G401 (cell line): ENCODE measurements around the gene CDC34. TPM values are rescaled to one million over a fixed set of nuclear protein-coding genes. Genes with fewer than 3 reads are reported as not detected.

Source experiments
- DNase-seq: peaks from one replicate; pipeline ENCODE4 v3.0.0-alpha.2; 2015; ENCODE audit warnings: low spot score
- in situ Hi-C: cut with HindIII; loops from 2 replicates; pipeline ENCODE4 v1.10.0; 2016; ENCODE audit warnings: low sequenced_read_pairs, mixed read lengths
- total RNA-seq: library from RNA; depleted of rRNA; stranded (reverse); fragments of >200 nt; shearing (Covaris generic); gene quantifications from 2 replicates; pipeline ENCODE4 v1.2.3, GENCODE V29; 2014

The CDC34 gene
- total RNA-seq, 1 experiment from 2014 or later = 178 TPM

DNA sequence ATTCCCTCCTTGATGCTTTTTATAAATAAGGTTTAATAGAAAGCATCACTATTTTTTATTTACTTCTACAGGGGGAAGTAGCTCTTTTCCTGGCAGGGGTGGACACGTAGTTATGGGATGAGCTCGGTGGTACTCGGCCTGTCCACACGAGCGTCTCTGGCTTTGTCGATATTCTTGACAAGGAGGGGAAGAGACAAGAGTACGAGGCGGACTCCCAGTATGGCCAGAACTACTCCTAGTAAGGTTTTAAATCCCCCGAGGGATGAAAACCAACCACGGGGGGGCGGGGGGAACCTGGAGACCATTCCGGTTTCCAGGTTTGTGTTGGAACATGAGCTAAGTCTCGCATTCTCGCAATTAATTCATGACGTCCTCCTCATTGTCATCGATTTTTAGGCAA, 35.3 kb downstream of the CDC34 start:
- in situ Hi-C loops = no loop called here
- no peak for DNase-seq

DNA sequence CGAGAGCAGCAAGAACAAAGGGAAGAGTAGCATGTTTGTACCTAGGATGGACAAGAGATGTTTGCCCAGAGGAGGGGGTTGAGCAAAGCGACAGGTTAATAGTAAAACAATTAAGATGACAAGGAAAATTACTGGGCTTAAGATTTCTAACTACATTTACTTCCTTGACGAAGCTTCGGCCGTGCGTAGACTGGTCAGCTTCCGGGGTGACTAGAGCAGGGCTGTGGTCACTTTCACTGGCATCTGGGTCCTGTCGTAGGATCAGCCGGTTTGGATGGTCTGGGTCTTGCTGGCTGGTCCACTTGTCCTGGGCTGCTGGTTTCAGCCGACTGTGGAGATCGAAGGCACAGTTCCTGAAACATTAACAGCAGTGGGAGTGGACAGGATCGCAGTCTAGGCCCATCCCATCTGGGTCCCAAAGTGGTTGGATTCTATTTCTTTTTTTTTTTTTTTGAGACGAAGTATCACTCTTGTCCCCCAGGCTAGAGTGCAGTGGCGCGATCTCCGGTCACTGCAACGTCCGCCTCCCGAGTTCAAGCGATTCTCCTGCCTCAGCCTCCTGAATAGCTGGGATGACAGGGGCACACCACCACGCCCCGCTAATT, 35.8 kb downstream of the CDC34 start:
- no peak for DNase-seq
- in situ Hi-C loops = no loop called here

DNA sequence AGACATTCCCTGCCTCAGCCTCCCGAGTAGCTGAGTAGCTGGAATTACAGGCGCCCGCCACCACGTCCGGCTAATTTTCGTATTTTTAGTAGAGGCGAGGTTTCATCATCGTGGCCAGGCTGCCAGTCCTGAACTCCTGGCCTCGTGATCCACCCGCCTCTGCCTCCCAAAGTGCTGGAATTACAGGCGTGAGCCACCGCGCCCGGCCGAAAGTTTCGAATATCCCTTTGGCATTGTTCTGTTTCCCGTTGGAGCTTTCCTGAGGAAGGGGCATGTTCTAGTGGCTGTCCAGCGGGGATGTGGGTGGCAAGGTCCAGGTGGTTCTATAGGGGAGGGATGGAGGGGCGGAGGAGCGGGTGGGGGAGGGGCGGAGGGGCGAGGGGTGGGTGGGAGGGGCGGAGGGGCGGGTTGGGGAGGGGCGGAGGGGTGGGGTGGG, 38.7 kb downstream of the CDC34 start:
- DNase-seq = no peak
- in situ Hi-C loops = no loop called here

GRCh38 chr19:570937-571565, 39.5 kb downstream of the CDC34 start:
- peak; percentile 33 for DNase-seq
- in situ Hi-C loops = no loop called here

- in situ Hi-C loops = no loop called here
- peak; percentile 53 for DNase-seq
These were observed 40.0 kb downstream of the CDC34 start for GRCh38 chr19:571566-571974.

DNA sequence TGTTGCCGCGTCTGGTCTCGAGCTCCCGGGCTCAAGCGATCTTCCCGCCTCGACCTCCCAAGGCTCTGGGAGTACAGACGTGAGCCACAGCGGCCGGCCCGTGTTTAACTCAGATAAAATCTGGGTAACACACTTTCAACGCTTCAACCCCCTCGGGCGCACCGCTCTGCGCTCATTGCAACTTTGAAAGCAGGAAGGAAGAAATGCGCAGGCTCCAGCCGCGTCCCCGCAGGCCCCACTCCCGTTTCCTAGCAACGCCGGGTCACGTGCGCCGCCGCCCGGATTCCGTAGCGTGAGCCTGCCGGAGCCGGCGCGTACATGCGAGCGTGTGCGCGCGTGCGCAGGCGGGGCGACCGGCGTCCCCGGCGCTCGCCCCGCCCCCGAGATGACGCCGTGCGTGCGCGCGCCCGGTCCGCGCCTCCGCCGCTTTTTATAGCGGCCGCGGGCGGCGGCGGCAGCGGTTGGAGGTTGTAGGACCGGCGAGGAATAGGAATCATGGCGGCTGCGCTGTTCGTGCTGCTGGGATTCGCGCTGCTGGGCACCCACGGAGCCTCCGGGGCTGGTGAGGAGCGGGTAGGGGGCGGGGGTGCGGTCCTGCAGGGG, 40.7 kb downstream of the CDC34 start, which contains the start of gene BSG:
Gene BSG (plus strand): TSS at position 457 of the 603 bp plus-strand sequence. CDS start 39 bp downstream, at position 496.
- in situ Hi-C loops = no loop called here
- peak; percentile 94 for DNase-seq

DNA sequence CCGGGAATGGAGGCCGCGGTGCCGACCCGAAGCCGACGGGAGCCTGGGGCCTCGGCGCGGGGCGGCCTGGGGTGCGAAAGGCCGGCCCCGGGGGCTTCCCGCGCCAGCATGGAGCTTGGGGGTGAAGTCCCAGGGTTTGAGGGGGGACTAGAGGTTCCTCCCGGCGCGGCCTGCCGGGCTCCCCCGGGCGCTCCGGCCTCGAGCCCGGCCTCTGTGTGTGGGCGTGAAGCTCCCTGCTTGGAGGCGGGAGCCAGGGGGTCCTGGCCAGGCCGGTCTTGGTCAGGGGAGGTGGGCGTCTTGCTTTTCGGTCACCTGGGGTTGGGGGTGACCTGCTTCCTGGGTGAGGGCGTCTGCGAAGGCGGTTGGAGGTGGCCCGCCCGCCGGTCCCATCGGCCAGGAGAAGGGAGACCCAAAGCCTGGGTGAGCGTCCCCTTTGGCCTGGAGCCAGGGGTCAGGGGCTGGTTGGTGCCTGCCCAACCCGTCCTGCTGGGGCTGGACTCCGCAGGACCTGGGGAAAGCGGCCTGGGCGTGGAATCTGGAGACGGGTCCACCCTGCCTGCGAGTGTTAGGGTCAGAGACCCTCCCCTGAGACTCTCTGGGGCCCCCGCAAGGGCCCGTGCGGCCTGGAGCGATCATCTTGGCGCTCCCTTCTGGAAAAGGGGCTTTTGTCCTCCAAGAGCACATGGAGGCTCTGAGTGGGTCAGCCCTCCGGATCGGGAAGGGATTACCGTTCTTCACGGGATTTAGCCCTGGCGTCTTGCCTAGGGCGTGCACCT, 41.4 kb downstream of the CDC34 start:
- no peak for DNase-seq
- in situ Hi-C loops = no loop called here

DNA sequence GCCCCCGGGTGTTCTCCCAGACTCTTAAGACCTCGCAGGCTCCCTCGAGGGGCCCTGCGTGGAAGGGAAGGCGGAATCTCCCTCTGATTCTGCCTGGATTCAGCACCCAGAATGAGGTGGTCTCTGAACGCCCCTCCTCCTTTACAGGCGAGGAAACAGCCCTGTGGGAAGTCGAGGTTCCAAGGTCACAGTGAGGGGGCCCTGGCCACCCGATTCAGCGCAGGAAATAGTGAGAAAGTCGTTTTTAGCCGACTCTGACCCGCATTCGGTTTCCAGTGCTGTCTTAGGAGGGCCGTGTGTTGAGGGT, 41.9 kb downstream of the CDC34 start:
- in situ Hi-C loops = no loop called here

GRCh38 chr19:574658-575526, 43.3 kb downstream of the CDC34 start:
- peak; percentile 59 for DNase-seq
- in situ Hi-C loops = no loop called here

More for the DNA sequence above, 41.9 kb downstream of the CDC34 start:
- DNase-seq = no peak

DNA sequence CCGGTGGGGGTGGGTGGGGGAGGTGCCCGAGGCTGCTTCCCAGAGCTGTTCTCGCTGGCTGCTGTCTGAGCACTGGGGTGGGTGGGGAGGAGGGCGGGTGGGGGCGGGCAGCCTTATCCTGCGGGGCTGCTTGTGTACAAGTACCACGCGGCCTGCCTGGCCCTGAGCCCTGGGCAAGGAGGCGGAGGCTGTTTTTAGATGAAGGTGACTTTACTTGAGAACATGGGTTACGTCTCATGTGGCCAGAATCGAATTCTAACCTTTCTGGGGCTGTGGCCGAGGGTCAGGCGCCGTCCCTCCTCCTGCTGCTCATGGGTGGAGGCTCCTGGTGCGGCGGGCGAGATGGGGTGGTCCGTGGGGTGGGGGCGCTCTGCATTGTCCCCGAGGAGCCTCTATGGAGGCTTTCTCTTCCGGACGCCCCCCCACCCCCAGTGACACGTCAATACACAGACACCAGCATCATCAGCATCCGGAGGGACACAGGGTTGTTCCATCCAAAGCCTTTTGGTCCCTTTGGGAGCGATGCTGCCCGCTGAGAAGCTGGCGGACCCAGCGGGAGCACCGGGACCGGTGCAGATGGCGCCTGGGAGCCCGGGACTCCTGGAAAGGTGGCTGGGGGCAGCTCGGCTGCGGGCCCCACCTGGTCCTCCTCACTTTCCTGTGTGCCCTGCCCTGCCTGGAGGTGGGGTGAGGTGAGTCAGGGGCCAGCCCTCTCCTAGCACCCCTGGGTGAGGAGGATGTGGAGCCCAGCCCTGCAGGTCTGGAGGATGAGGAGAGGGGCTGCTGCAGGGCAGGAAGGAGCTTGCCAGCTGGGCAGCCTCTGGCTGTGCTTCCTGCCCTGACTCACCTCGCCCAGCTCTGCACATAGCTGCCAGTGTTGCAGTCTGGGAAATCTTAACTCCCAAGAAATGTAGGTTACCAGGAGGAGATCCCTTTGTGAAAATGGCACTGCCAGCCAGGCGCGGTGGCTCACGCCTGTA, 44.3 kb downstream of the CDC34 start:
- DNase-seq = no peak
- in situ Hi-C loops = no loop called here

- DNase-seq = no peak
- in situ Hi-C loops = no loop called here
These were observed 45.3 kb downstream of the CDC34 start for GRCh38 chr19:576768-577438.

DNA sequence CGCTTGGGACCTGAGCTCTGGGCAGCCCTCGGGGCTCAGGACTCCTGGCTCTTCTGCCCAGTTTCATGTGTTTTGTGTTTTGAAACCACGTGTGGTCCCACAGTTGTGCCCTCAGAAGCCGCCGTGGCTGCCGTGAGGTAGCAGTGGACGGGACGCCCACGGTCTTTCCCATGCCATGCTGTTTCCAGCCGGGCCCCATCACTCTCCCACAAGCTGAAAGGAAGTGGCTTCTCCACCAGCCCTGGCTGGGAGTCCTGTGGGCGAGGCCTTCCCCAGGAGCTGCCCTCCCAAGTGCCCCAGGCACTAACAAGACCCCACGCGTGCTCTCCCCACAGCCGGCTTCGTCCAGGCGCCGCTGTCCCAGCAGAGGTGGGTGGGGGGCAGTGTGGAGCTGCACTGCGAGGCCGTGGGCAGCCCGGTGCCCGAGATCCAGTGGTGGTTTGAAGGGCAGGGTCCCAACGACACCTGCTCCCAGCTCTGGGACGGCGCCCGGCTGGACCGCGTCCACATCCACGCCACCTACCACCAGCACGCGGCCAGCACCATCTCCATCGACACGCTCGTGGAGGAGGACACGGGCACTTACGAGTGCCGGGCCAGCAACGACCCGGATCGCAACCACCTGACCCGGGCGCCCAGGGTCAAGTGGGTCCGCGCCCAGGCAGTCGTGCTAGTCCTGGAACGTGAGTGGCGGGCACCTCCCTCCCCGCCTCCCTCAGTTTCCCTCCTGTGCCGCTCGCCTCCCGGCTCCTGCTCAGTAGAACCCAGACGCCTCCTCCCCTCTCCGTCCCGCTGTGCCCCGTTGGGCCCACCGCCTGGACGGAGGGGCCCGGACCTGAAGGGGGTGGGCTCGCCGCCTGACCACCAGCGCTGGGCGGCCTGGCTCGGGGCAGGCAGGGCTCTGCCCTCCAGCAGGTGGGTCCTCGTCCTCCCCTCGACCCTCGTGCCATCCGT, 46.2 kb downstream of the CDC34 start:
- in situ Hi-C loops = no loop called here
- DNase-seq = no peak

- DNase-seq = no peak
- in situ Hi-C loops = no loop called here
These were observed 47.7 kb downstream of the CDC34 start for GRCh38 chr19:579111-579841.

DNA sequence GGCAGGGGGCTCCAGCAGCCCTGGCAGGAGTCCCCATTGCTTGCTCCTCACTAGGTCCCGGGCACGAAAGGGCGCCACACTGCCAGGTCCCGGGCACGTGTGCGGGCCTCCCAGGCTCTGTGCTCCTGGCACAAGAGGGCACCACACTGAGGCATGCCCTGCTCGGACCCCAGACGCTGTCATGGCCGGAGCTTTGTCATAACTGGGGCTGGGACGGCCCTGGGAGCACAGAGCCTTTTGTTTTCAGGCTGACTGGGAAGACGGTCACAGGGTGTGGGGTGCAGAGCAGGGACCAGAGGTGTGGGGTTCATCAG, 48.2 kb downstream of the CDC34 start:
- in situ Hi-C loops = no loop called here
- DNase-seq = no peak

- no peak for DNase-seq
- in situ Hi-C loops = no loop called here
These were observed 48.8 kb downstream of the CDC34 start for GRCh38 chr19:580274-580835.
